HG02623 (cell line): ENCODE results near the gene IQSEC3.

Experiments
- ATAC-seq: cut with Tn5 transposase; IDR thresholded peaks from one replicate; pipeline ENCODE4 v1.9.1; 2021; ENCODE audit warnings: moderate library complexity; ENCODE audit not compliant: unreplicated experiment

The IQSEC3 gene

DNA sequence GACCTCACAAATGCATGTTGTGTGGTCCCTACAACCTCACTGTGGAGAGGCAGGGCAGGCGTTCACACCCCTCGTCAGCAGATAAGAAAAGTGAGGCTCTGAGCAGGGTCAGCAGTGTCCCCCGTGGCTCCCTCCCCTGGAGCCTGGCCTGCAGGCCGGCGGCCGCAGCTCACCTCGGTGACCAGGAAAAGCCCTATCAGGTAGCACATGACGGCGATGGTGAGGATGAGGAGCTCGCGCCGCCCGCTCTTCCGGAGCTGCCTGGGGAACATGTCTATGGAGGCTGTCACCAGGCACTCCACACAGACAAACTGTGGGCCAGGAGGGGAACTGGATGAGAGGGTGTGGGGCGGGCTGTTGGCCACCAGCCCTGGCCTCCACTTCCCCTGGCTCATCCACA is 129.4 kb downstream of the IQSEC3 start:
- no peak for ATAC-seq

DNA sequence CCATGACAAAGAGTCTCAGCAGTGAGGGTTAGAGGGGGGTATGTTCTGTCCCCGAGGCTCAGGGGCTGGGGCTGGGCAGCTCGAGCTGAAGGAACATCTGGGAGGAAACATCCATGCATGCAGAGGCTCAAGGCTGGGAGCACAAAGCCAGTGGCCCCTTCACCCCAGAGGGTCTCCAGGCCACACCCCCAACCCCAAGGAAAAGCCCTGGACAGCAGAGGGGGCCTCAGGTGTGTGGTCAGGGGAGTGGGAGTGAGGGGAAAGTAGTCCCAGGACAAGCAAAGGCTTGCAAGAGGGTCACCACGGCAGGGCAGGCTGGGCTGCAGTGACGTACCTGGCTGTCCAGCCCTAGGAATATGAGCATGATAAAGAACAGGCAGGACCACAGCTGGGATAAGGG is 129.9 kb downstream of the IQSEC3 start:
- ATAC-seq: no peak

- ATAC-seq: no peak
These were observed 130.8 kb downstream of the IQSEC3 start for GRCh38 chr12:197347-197746.

DNA sequence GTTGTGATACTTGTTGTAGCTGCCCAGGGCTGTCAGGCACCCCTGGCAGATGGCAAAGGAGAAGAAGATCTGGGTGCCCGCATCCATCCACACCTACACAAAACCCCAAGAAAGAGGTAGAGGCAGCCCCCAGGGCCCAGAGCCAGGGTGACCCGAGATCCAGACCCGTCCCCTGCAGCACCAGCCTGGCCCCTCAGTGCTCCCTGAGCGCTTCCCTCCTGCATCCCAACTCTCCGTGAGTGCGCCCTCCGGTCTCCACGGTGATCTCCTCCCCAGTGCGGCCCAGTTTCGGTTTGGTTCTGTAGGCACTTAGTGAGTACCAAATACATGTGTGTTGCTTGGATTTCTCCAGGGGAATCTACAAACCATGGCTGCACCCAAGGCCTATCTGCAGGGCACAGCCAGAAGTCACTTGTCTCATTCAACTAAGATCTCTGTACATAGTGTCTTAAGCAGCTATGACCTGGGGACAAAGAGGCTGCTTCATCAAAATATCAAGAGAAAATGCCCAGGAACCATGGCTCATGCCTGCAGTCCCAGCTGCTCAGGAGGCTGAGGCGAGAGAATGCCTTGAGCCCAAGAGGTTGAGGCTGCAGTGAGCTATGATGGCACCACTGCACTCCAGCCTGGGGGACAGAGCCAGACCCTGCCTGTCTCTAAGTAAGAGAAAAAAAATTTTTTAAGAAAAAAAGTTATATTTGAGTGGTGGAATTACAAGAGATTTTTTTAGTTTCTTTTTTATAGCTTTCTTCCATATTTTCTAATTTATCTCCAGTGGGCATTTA is 131.5 kb downstream of the IQSEC3 start:
- no peak for ATAC-seq

GRCh38 chr12:198705-199104 is 132.1 kb downstream of the IQSEC3 start:
- no peak for ATAC-seq

DNA sequence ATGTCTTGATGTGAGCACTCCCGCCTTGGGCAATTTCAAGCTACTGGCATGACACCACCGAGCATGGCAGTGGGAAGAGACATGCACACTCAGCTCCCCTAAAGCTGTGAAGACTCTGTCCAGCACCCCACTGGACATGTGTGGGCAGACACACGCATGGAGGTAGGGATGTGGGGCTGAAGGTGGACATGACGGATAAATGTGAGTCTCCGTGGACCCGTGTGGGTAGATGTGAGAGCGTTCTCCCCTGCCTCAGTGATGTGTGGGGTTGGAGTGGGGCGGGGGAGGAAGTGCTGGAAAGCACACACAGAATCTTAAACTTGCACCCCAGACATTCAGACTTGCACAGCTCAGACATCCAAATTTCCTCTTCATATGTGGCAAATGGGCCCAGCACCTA is 134.8 kb downstream of the IQSEC3 start:
- ATAC-seq: no peak

GRCh38 chr12:202081-202731 is 135.6 kb downstream of the IQSEC3 start:
- no peak for ATAC-seq

DNA sequence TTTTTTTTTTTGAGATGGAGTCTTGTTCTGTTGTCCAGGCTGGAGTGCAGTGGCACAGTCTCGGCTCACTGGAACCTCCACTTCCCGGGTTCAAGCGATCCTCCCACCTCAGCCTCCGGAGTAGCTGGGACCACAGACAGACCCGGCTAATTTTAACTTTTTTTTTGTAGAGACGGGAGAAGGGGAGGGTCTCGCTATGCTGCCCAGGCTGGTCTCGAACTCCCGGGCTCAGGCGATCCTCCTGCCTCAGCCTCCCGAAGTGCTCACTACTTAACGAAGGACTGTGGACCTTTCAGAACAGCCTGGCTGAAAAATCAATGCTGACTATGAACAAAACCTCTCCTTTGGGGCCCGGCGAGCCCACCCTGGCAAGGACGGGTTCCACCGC is 136.5 kb downstream of the IQSEC3 start:
- no peak for ATAC-seq

GRCh38 chr12:203462-204260 is 137.1 kb downstream of the IQSEC3 start:
- no peak for ATAC-seq

GRCh38 chr12:204261-204678 is 137.7 kb downstream of the IQSEC3 start:
- no peak for ATAC-seq

- ATAC-seq: no peak
These were observed 138.5 kb downstream of the IQSEC3 start for GRCh38 chr12:205026-205425.

- ATAC-seq: no peak
These were observed 140.3 kb downstream of the IQSEC3 start for GRCh38 chr12:206746-207440.

DNA sequence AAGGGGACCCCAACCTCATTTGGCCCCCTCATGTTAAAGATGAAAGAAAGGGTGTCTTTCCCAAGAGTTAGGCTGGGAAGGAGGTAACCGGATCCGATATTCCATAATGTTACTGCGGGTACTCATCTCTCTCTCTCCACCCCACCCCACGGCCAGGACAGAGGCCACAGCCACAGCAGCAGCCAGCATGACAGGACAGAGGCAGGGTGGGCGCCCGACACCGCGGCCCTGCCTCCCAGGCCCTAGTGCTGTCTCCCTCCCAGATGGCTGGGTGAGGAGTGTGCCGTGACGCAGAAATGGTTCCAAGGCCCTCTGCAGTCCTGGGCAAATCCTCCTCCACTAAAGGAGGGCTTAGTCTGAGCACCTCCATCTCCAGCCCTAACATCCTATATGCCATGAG is 141.2 kb downstream of the IQSEC3 start:
- ATAC-seq: no peak

GRCh38 chr12:208813-209212 is 142.2 kb downstream of the IQSEC3 start:
- ATAC-seq: no peak

GRCh38 chr12:209246-209645 is 142.7 kb downstream of the IQSEC3 start:
- no peak for ATAC-seq

DNA sequence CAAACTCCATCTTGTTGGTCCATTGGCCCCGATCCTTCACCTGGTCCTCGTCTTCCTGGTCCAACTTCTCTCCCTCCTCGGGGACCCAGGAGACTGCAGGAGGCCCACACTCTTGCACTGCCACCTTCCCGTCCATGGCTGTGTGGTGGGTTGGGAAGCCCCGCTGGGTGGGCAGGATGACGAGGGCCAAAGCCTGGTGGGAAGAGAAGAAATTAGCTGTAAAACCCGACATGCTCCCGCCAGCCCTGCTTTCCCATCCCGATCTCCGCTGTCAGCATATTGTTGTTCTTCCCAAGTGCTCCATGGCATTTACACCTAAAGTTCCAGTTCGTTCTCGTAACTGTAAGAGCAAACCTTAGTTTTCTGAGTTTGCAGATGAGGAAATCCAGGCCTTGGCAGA is 143.3 kb downstream of the IQSEC3 start:
- no peak for ATAC-seq

DNA sequence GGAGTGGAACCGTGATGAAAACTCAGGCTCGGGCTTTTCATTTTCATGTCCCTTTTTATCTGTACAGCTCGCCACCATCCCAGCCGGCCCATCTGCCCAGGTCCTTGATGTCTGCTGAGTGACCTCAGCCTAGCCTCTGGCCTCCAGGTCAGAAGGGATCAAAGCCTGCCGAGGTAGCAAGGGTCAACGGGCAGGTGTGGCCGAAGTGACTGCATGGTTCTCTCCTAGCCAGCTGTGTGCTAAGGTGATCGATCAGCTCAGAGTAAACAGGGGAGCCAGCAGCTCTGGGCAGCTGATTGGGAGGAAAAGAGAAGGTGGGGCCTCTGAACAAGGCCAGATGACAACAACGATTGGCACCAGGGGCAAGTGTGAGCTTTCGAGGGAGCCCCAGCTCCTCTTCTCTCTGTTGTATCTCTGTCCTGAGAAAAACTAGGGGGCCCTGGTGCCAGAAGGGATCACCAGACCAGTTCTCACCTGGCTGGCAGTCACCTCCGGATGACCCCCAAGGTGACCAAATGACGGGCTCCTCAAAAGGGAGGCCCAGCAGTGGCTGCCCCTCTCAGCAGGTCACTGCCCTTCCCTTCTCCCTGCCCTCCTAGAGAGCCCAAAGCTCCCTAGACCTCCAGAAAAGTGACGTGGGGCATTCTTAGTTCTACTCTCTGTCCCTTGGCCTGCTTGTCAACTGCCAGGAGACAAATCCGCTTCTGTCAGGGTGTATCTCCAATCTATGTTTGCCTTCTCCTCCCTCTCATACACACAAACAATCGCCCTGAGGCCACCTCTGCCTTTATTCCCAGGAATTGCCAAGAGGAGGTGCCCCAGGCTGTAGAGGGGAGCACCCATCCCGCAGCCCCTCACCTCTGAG is 143.9 kb downstream of the IQSEC3 start:
- no peak for ATAC-seq

DNA sequence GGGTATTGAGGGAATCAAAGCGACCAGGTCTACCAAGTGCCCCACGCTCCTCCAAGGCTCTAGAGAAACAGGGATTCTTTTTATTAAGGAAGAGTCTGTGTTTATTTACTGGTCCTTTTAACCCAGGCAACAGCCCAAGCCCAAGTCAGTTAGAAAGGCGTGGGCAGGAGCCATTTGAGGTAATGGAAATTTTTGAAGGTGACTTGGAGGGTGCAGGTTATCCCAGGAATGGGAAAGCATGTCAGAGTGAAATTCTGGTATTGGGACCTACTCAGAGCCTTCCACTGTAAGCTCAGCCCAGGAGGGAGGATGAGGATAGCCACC is 144.5 kb downstream of the IQSEC3 start:
- no peak for ATAC-seq

DNA sequence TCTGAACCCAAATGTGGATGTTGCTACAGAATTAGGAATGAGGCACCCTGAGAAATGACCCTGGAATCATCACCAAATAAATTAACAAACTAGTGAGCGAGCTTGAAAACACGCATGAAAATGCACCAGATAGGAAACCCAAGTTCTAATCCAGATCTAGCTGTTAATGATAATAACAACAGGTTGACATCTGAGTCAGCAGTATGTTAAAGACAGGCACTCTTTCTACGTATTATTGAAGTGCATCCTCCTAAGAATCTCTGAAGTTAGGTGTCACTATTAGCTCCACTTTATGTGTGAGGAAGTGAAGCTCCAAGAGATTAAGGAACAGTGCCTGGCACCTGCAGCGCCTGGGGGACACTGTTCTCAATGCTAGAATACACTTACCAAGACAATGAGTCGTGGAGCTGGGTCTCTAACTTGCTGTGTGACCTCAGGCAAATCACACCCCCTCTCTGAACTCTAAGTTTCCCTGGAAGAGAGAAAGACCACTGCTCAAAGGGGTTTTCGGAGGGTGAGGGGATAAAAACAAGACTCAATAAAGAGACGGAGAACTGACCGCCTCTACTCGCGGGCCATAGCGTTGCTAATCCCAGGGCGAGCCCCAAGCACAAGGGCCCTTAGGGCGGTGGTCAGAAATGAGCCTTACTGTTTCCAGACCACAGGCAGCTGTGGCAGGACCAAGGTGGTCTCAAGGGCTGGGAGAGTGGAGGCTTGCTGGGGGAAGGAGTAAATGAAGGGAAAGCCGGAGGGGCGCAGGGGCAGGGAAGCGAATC is 145.3 kb downstream of the IQSEC3 start:
- ATAC-seq: no peak

DNA sequence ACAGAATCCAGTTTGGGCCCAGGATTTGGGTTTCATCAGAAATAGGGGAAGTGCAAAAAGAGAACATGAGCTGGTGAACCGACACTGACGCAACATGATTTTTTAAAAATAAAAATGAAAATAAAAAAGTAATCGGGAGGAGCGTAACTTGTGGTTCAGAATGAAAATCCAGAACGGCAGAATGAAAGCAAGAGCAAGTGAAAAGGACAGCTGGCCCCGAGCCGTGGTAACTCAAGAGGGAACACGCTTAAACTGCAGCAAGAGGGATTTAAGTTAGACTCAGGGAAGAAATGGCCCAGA is 145.8 kb downstream of the IQSEC3 start:
- ATAC-seq: no peak
